HG02642 (cell line): ENCODE data around the gene ZNF555.
"Not testable (repeated sequence)": the region's sequence is repeated elsewhere in the genome, so short reads cannot be mapped to it uniquely, and the experiment has no call there.

Source experiments
- ATAC-seq: cut with Tn5 transposase; IDR thresholded peaks from one replicate; pipeline ENCODE4 v1.9.1; 2021; ENCODE audit warnings: mild to moderate bottlenecking; ENCODE audit not compliant: unreplicated experiment, poor library complexity

Gene ZNF555

DNA sequence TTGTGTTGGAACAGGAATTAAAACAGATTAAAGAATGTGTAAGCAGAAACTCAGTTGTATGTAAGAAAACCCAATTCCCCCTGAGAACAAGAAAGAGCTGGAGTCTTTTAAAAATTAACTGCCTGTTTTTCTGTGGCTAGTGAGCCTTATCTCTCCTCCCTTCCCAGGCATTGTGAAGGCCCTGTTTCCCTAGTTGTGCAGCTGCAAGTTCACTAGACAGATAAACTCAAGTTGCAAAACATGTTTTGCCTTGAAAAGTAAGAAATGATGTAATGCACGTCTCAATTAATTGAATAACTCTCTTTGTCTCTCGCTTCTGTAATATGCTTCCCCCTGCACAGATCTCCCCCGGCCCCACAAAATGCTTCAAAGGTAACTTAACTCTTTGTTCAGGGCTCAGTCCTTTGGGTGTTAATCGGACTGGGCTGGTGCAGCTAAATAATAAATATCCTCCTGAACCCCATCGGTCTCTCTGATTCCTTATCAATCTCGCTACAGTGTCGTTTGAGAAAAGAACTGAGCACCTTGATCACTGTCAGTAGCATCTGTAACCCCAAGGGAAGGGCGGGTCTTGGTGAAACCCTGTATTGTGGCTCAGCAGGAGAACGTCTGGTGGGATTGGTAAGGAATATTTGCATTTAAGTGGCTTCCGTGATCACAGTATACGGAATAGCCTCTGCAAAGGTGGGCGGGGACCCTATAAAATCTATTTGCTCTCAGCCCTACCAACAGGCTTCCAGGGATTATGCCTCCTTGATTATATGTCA lies 24.2 kb downstream of the ZNF555 start:
- ATAC-seq, result no peak

GRCh38 chr19:2866495-2867024 lies 25.3 kb downstream of the ZNF555 start:
- no peak for ATAC-seq

GRCh38 chr19:2867025-2867991 lies 26.0 kb downstream of the ZNF555 start, which contains the start of gene ZNF556:
Gene ZNF556, plus strand, starts transcription at chr19:2867335. Its CDS starts 87 bp downstream, at chr19:2867422.
- no peak for ATAC-seq

GRCh38 chr19:2869618-2870017 lies 28.3 kb downstream of the ZNF555 start:
- ATAC-seq, result no peak

GRCh38 chr19:2872175-2872574 lies 30.9 kb downstream of the ZNF555 start:
- ATAC-seq, result not testable (repeated sequence)

- ATAC-seq, result no peak
These were observed 36.4 kb downstream of the ZNF555 start for GRCh38 chr19:2877398-2878331.

DNA sequence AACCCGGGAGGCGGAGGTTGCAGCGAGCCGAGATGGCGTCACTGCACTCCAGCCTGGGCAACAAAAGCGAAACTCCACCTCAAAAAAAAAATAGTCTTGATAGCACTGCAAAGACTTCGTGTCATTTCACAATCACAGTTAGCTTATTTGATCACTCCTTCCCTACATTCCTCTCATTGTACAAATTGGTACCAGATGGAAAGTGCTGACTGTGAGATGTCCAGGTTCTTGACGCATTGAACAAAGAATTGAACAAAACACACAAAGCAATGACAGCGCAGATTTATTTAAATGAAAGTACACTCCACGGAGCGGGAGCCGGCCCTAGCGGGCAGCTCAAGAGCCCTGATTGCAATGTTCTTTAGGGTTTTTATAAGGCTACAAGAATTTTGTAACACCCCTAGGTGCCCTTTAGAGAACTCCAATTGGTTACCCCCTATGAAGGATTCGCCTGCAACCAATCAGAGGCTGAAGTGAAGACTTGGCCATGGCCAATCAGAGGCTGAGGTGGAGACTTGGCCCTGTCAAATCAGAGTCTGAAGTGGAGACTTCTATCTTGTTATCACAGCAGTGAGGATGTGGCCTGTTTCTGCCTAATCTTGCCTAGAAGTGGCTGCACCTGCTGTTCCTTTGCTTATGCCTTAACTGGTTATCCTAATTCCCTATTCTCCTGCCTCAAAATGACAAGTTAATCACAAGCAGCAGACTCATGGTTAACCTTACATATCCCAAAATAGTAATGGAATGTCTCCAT lies 42.6 kb downstream of the ZNF555 start:
- ATAC-seq, result no peak

GRCh38 chr19:2885736-2886135 lies 44.5 kb downstream of the ZNF555 start:
- no peak for ATAC-seq

DNA sequence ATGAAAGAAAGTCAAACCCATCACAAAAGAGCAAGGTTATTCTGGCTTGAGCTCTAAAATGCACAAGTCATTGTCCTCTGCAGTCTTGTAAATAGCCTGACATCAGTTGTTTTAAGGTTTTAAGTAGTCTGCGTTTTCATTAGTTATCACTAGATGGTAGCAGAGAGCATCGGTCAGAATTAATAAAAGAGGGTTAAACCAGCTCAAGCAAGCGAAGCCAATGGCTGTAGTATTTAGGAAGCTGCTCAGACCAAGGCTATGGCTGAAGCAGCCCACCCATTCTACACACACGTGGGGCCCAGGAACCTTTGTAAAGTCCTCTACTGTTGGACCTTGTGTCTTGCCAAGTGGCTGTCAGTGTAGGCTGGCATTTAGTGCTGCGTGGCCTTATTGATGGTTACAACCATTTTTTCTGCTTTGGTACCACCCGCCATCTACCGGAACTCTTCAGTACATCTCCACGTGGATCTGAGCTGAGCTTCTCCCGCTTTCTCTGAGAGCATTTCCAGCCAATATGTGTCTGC lies 46.2 kb downstream of the ZNF555 start:
- ATAC-seq, result no peak

GRCh38 chr19:2888731-2889224 lies 47.5 kb downstream of the ZNF555 start:
- ATAC-seq, result no peak

DNA sequence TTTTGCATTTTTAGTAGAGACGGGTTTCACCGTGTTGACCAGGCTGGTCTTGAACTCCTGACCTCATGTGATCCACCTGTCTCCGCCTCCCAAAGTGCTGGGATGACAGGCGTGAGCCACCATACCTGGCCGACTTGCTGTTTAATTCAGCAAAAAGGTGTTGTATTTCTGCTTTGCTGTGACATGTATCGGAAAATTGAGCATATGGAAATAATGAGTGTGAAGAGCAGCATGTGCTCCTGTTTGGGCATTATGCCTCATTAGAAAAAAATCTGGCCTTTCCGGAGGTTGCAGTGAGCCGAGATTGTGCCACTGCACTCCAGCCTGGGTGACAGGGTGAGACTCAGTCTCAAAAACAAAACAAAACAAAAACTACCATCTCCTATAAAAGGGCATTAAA lies 49.3 kb downstream of the ZNF555 start:
- ATAC-seq, result not testable (repeated sequence)

- ATAC-seq, result no peak
These were observed 55.4 kb downstream of the ZNF555 start for GRCh38 chr19:2896694-2897093.

DNA sequence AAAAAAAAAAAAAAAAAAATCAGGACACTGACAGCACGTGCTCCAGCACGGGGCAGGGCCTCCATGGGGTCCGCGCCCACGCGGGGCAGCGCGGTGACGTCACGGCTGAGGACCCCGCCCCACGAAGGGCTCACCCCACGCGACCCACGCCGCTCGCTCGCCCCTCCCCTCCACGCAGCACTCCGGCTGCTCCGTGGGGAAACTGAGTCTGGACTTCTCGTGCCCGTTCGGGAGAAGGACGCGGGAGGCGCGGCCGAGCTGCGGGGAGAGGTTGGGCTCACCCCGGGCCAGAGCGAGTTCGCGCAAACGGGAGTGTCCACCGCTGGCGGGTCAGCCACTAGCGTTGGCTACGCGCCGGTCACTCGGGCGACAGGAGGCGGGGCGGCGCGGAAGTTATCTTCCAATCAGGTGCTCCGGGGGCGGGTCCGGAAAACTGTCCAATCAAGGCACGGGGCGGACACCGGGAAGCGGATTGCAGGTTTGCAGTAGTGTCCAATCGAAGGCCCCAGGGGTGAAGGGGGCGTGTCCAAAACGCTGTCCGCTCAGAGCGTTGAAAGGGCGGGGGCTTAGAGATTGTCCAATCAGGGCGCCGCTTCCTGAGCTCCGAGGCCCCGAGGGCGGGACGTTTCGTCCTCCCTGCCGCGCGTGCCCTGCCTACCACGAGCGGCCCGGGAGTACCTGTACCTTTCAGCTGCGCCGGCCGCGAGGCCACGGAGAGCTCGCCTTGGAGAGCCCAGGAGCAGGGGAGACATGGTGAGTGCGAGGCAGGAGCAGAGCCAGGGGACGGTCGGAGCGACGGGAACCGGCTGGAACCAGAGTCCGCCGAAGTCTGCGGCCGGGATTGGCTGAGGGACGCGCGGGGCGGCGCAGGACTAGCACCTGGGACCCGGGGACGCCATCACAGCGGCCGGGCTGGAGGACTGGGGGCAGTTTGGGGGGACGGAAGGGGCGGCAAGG lies 59.3 kb downstream of the ZNF555 start, which contains the start of gene ZNF57:
Gene ZNF57, plus strand, starts transcription at position 633 of the 957 bp plus-strand sequence. Its CDS starts 118 bp downstream, at position 751.
- peak; percentile 97 for ATAC-seq

DNA sequence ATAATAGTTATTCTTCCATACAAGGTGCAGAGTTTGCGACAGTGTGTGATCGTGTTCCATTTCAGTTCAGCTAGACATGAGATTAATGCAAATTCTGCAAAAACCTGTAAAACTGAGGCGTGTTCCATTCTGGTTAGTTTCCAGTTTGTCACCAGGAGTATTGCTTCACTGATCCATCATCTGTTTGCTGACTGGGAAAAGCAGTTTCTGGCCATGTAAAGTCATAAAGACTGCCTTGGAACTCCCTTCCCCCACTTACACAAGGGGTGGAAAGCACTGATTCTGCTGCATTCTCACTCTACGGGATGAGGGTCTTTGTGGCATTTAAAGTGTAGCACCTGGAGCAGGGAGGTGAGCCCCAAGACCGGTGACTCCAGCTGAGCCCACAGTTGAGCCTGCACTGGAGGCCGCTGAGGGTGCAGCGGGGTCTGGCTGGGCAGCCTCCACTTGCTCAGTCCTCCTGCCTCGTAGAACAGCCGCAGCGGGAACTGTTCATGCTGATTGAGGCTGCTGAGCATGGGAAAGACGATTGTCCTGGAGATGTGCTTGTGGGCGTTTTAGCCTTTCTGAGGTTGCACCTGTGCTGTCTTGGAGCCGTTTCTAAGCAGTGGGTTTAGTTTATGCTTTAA lies 61.4 kb downstream of the ZNF555 start:
- no peak for ATAC-seq

DNA sequence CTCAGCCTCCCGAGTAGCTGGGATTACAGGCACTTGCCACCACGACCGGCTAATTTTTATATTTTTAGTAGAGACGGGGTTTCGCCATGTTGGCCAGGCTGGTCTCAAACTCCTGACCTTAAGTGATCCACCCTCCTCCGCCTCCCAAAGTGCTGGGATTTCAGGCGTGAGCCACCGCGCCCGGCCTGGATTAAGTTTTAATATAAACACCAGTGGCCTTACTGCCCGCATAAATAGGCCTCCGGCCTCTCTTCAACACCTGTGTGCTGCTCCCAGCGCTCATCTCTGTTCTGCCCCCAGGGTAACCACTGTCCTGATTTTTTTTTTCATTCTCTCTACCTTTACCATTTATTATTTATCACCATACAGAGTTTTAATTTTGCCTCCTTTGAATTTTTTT lies 62.1 kb downstream of the ZNF555 start:
- not testable (repeated sequence) for ATAC-seq

DNA sequence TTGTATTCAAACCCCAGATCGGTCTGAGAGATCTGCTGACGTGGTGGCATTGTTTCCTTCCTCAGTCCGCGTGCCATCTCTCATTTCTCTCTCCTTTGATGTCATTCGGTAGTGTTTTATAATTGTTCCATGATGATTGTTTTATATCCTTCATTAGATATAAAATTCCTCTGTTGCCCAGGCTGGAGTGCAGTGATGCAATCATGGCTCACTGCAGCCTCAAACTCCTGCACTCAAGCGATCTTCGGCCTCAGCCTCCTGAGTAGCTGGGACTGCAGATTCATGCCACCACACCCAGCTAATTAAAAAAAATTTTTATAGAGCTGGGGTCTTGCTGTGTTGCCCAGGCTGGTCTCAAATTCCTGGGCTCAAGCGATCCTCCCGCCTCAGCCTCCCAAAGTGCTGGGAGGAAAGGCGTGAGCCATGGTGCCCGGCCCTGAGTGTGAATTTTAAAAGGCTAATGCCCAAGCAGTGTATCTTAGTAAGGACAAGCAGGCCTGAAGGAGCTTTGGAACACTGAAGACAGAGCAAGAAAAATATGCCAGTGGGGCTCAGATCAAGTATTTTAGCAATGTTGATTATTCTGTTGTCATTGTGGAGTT lies 64.7 kb downstream of the ZNF555 start:
- ATAC-seq, result no peak
